GM15510 (cell line): ENCODE measurements around the gene SYDE2.

Experiments
- POLR2A ChIP-seq: IDR thresholded peaks from 3 replicates; pipeline ENCODE4 v1.6.1; 2011; ENCODE audit warnings: borderline replicate concordance; ENCODE audit not compliant: insufficient read length; ENCODE audit errors: extremely low read depth

SYDE2 gene

DNA sequence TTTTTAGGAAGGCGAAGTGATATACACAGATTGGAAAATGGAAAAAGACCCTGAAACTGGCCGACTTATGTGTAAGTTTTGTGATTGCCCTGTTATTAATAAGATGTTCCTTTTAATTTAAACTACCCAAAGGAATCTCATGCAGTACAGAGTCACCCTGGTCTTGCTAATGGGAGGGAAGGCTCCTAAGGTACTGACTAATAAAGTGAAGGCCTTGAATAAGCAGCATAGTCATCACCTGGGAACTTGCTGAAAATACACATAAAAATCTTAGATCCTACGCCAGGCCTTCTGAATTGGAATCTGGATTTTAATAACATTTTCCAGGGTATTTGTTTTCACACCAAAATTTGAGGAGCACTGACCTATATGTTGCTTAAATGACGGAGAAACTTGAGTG is 79.1 kb downstream of the SYDE2 start:
- TF ChIP-seq POLR2A: no peak

DNA sequence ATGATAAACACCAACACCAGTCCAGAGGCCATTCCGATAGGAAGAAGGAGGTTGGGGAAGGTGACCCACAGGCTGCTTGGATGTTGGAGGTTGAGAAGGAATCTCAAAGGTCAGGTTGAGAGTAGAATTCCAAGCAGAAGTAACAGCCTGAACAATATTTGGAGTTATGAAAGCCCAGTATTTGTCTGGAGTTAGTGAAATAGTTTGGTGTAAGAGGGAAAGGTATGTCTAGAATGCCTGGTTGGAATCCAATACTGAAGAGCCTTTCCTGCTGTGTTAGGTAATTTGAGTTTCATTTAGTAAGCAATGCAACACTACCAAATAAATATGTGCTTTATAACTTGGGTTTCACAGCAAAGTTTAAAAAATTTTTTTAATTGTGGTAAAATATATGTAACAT is 82.1 kb downstream of the SYDE2 start:
- TF ChIP-seq POLR2A: no peak

DNA sequence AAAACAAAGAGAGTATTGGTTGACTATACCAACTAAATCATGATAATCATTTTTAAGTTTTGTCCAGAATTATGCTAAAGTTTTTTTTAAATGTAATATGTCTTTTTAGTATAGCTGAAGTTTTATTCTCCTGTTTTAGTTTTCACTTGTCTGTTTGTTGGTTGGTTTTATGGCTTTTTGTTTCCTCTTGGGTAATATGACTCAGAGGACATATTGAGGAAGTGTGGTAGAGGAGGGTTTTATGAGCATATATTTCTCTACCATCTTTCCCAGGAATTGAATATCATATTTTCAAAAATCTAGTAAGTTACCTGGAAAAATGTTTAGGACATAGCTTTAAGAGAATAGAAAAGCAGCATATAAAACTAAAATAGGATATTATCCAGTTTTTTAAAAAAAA is 84.0 kb downstream of the SYDE2 start:
- no peak for TF ChIP-seq POLR2A

DNA sequence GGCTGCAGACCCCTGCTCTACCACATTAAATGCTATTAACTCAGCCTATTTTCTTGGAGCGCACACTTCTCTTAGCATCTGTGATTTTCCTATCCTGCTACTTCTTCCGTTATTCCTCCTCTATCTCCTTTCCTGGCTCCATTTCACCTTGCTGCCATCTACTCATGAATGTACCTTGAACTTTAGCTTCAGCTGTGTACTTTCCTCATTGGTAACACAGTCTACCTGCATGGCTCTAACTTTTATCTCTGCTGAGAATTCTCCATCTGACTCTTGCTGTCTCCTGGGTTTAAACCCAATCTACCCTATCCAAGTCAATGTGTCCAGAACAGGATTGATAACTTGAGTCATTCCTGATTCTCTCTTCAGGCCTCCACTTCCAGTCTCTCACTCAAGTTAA is 84.9 kb downstream of the SYDE2 start:
- no peak for TF ChIP-seq POLR2A

DNA sequence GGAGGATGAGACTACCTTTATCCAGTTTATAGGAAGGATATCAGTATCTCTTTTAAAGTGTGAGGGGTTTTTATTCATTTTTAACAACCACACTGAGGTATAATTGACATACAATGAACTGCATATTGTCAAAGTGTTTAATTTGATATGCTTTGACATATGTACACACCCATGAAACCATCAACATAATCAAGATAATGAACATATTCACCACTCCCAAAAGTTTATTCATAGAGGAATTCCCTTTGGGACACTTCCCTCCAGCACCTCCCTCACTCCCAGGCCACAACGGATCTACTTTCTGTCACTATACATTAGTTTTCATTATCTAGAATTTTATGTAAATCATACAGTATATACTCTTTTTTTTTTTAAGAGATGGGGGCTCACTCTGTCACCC is 89.1 kb downstream of the SYDE2 start:
- TF ChIP-seq POLR2A: no peak

DNA sequence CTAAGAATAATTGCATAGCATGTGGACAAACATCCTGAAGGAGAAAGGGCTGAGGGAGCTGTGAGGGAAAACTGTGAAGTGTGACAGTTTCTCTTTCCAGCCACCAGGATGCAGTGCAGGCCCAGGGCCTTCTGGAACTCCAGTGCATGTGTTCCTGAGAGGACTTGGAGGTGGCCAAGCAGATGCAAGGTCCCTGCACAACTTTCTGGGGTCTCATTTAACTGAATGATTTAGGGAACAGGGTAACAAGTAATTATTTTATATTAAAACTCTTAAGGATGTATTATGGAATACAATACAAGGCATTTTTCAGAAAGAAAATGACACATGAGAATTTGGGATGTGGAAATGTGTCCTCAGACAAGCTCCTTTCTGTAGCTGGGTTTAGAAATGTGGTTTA is 91.3 kb downstream of the SYDE2 start:
- no peak for TF ChIP-seq POLR2A
